SU-DHL-6 (cell line): Measurements from ENCODE around the gene BTBD9.

Source experiments
- H2AFZ ChIP-seq: fragments of 200-600 bp; sonication (generic); 2 replicates; pipeline ENCODE4 v1.6.1; 2014; ENCODE audit warnings: low read depth, mild to moderate bottlenecking, moderate library complexity, mixed read lengths, antibody characterized with exemption, low read length; ENCODE audit not compliant: severe bottlenecking
- H3F3A ChIP-seq: fragments of 200-600 bp; shearing (Covaris generic); 2 replicates; pipeline ENCODE4 v1.6.0; 2016; ENCODE audit warnings: antibody characterized with exemption, mild to moderate bottlenecking; ENCODE audit not compliant: insufficient read depth
- H3K27ac ChIP-seq: fragments of 200-600 bp; sonication (generic); 2 replicates; pipeline ENCODE4 v1.5.1; 2016; ENCODE audit warnings: low read depth, mild to moderate bottlenecking, low read length, moderate library complexity, mixed read lengths
- H3K27me3 ChIP-seq: fragments of 200-600 bp; sonication (generic), shearing (Covaris generic); 2 replicates; pipeline ENCODE4 v1.6.0; 2014; ENCODE audit warnings: mild to moderate bottlenecking, low read length
- H3K36me3 ChIP-seq: fragments of 200-600 bp; sonication (generic); 2 replicates; pipeline ENCODE4 v1.6.1; 2014; ENCODE audit warnings: mild to moderate bottlenecking, low read length, mixed read lengths
- H3K4me2 ChIP-seq: fragments of 300-600, 200-600 bp; shearing (Covaris generic), sonication (generic); 2 replicates; pipeline ENCODE4 v1.6.0; 2014; ENCODE audit warnings: low read length, low read depth, mild to moderate bottlenecking; ENCODE audit not compliant: poor library complexity, severe bottlenecking
- H3K4me3 ChIP-seq: fragments of 200-600 bp; sonication (generic); 2 replicates; pipeline ENCODE4 v1.5.1; 2014; ENCODE audit warnings: antibody characterized with exemption, low read length, mild to moderate bottlenecking, mixed read lengths; ENCODE audit not compliant: insufficient read depth, poor library complexity, severe bottlenecking
- H3K79me2 ChIP-seq: fragments of 200-600 bp; sonication (generic); 2 replicates; pipeline ENCODE4 v1.6.1; 2014; ENCODE audit warnings: mild to moderate bottlenecking, low read length, moderate library complexity; ENCODE audit not compliant: insufficient read depth
- H3K9ac ChIP-seq: fragments of 200-600 bp; sonication (generic); 2 replicates; pipeline ENCODE4 v1.7.0; 2014; ENCODE audit warnings: mild to moderate bottlenecking, low read length
- H3K9me2 ChIP-seq: fragments of 200-600 bp; sonication (generic); replicated peaks from 2 replicates; pipeline ENCODE4 v1.6.1; 2014; ENCODE audit warnings: low read length; ENCODE audit not compliant: insufficient read depth
- H3K9me3 ChIP-seq: fragments of 200-600 bp; sonication (generic); 2 replicates; pipeline ENCODE4 v1.6.1; 2014; ENCODE audit warnings: low read length, mixed read lengths; ENCODE audit not compliant: insufficient read depth
- H4K20me1 ChIP-seq: fragments of 200-600 bp; sonication (generic); 2 replicates; pipeline ENCODE4 v1.6.1; 2014; ENCODE audit warnings: low read depth, mild to moderate bottlenecking, antibody characterized with exemption, low read length, moderate library complexity, mixed read lengths
- CTCF ChIP-seq: fragments of 200-600 bp; sonication (generic); IDR thresholded peaks from one replicate; pipeline ENCODE4 v1.5.1; 2017; ENCODE audit warnings: antibody characterized with exemption, mild to moderate bottlenecking, low read length, moderate library complexity; ENCODE audit not compliant: insufficient read depth, poor library complexity, severe bottlenecking
- EZH2phosphoT487 ChIP-seq: fragments of 200-600 bp; sonication (generic), shearing (Covaris generic); conservative IDR thresholded peaks from 2 replicates; pipeline ENCODE4 v1.6.1; 2018; ENCODE audit warnings: mild to moderate bottlenecking, antibody characterized with exemption, low read length, moderate library complexity, mixed read lengths

The BTBD9 gene

GRCh38 chr6:38503960-38504682, 135.6 kb downstream of the BTBD9 start:
- Histone ChIP-seq H3K27ac (no peak overlapping the region), H3K9me2 (no peaks in the 10 kb centered on the region), H3K9me3 (no peaks in the 10 kb centered on the region), H4K20me1 (no peaks in the 10 kb centered on the region), H3K4me2 (no peak overlapping the region), H3K79me2 (no peaks in the 10 kb centered on the region), H3K27me3 (no peaks in the 10 kb centered on the region), H3K4me3 (no peak overlapping the region), H3K36me3 (no peaks in the 10 kb centered on the region), H2AFZ (no peak overlapping the region), H3K9ac (no peak overlapping the region), H3F3A (no peaks in the 10 kb centered on the region)
- no peak for TF ChIP-seq CTCF
- no peak for TF ChIP-seq EZH2phosphoT487

- Histone ChIP-seq H3K4me3 (no peak overlapping the region), H3K36me3 (no peaks in the 10 kb centered on the region), H3K4me2 (no peak overlapping the region), H3K9me3 (no peaks in the 10 kb centered on the region), H3F3A (no peaks in the 10 kb centered on the region), H4K20me1 (no peaks in the 10 kb centered on the region), H3K27me3 (no peaks in the 10 kb centered on the region), H3K79me2 (no peaks in the 10 kb centered on the region), H2AFZ (no peak overlapping the region), H3K27ac (no peak overlapping the region), H3K9me2 (no peaks in the 10 kb centered on the region), H3K9ac (no peak overlapping the region)
- TF ChIP-seq CTCF (no peak), EZH2phosphoT487 (no peak)
These were observed 136.5 kb downstream of the BTBD9 start for GRCh38 chr6:38503032-38503773.

- no peaks in the 10 kb centered on the region for H3F3A ChIP-seq
- no peak overlapping the region for H2AFZ ChIP-seq
- H3K9ac ChIP-seq: no peak overlapping the region
- H3K4me2 ChIP-seq: no peak overlapping the region
- H3K4me3 ChIP-seq: no peak overlapping the region
- no peaks in the 10 kb centered on the region for H3K36me3 ChIP-seq
- H4K20me1 ChIP-seq: no peaks in the 10 kb centered on the region
- H3K27ac ChIP-seq: no peak overlapping the region
- H3K79me2 ChIP-seq: no peaks in the 10 kb centered on the region
- no peaks in the 10 kb centered on the region for H3K9me3 ChIP-seq
- no peaks in the 10 kb centered on the region for H3K27me3 ChIP-seq
- no peaks in the 10 kb centered on the region for H3K9me2 ChIP-seq
- no peak for TF ChIP-seq CTCF
These were observed 137.3 kb downstream of the BTBD9 start for GRCh38 chr6:38502423-38502822.
